ENCODE data around the gene SLC4A1.
A peak's percentile ranks its signal among the peaks of the same experiment; 100 is the strongest.

The SLC4A1 gene

GRCh38 chr17:44221862-44222111 lies 46.1 kb downstream of the SLC4A1 start:
- Histone ChIP-seq H3K9ac (ENCODE audit: low read length) (peak overlapping the region; percentile 72), H3F3A (ENCODE audit: insufficient read depth, low read length) (peaks cover 29% of the 10 kb centered on the region; the same call in 1 of the 2 replicates), H3K4me1 (ENCODE audit: low read length) (peaks cover 5% of the 10 kb centered on the region), H3K4me3 (ENCODE audit: low read length) (peak overlapping the region; percentile 86), H3K27me3 (replicated peaks; ENCODE audit: insufficient read depth, low read length) (no peaks in the 10 kb centered on the region), H3K9me2 (replicated peaks; ENCODE audit: insufficient read depth, low read length) (no peaks in the 10 kb centered on the region), H2AFZ (ENCODE audit: low read length) (peak overlapping the region; percentile 91), H3K27ac (ENCODE audit: low read length) (peak overlapping the region; percentile 65; the same call in 1 of the 2 replicates), H3K36me3 (replicated peaks; ENCODE audit: insufficient read depth, low read length) (no peaks in the 10 kb centered on the region), H3K9me3 (replicated peaks; ENCODE audit: insufficient read depth, low read length) (no peaks in the 10 kb centered on the region), H3K79me2 (ENCODE audit: low read length) (peaks cover 34% of the 10 kb centered on the region), H3K4me2 (ENCODE audit: low read depth, low read length) (peak overlapping the region; percentile 99), H4K20me1 (ENCODE audit: insufficient read depth, low read length) (no peaks in the 10 kb centered on the region)
- DNase-seq, result no peak
- TF ChIP-seq EZH2phosphoT487 (IDR thresholded peaks at IDR 0.05; ENCODE audit: low read length) (no peak), EZH2 (optimal IDR thresholded peaks at IDR 0.05; ENCODE audit: low read depth, low read length) (no peak)
- TF ChIP-seq, protein P1, sequence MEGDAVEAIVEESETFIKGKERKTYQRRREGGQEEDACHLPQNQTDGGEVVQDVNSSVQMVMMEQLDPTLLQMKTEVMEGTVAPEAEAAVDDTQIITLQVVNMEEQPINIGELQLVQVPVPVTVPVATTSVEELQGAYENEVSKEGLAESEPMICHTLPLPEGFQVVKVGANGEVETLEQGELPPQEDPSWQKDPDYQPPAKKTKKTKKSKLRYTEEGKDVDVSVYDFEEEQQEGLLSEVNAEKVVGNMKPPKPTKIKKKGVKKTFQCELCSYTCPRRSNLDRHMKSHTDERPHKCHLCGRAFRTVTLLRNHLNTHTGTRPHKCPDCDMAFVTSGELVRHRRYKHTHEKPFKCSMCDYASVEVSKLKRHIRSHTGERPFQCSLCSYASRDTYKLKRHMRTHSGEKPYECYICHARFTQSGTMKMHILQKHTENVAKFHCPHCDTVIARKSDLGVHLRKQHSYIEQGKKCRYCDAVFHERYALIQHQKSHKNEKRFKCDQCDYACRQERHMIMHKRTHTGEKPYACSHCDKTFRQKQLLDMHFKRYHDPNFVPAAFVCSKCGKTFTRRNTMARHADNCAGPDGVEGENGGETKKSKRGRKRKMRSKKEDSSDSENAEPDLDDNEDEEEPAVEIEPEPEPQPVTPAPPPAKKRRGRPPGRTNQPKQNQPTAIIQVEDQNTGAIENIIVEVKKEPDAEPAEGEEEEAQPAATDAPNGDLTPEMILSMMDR (IDR thresholded peaks at IDR 0.05; ENCODE audit: low read length), result no peak

DNA sequence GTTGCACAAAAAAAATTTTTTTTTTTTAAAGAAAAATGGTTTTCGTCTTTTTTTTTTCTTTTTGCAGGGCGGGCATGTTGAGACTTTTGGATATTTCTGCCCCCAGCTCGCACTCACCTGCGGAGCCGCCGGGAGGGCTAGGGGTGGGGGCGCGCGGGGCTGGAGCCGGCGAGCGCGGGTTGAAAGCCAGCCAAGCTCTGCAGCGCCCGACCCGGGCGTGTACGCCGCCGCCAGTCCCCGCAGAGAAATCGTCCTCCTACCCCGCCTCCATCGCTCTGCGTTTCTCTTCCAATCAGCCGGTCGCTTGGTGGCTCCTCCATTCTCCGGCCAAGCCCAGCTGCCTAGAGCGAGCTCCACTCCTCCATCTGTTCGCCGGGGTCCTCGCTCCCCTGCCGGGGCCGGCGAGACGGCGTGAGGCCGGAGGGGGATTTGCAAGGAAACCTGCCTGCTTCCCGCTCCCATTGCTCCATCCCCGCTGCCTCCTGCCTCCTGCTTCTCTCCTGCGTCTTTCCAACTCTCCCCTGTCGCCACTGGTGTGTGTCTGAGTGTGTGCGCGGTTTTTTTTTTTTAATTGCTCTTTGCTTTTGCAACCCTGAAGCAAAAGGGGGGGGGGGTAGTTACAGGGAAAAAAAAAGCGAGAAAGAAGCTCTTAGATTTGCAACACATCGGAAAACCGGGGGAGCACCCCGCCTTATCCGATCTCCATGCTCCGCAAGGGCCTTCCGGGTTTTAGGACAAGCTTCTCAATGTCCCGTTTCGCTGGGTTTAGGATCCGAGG lies 46.7 kb downstream of the SLC4A1 start:
- peak overlapping the region; percentile 99 for H3K4me2 ChIP-seq (ENCODE audit: low read depth, low read length)
- H3K36me3 ChIP-seq (replicated peaks; ENCODE audit: insufficient read depth, low read length), result 0 out of 2 replicates have a peak, but pooled peaks cover 2% of the 10 kb centered on the region
- no peaks in the 10 kb centered on the region for H4K20me1 ChIP-seq (ENCODE audit: insufficient read depth, low read length)
- peak overlapping the region; percentile 65; the same call in 1 of the 2 replicates for H3K27ac ChIP-seq (ENCODE audit: low read length)
- peaks cover 29% of the 10 kb centered on the region; the same call in 1 of the 2 replicates for H3F3A ChIP-seq (ENCODE audit: insufficient read depth, low read length)
- peak overlapping the region; percentile 91 for H2AFZ ChIP-seq (ENCODE audit: low read length)
- H3K4me1 ChIP-seq (ENCODE audit: low read length), result peaks cover 10% of the 10 kb centered on the region
- TF ChIP-seq, protein P1 (IDR thresholded peaks at IDR 0.05; ENCODE audit: low read length), result no peak
- no peaks in the 10 kb centered on the region for H3K9me3 ChIP-seq (replicated peaks; ENCODE audit: insufficient read depth, low read length)
- peak overlapping the region; percentile 72 for H3K9ac ChIP-seq (ENCODE audit: low read length)
- H3K4me3 ChIP-seq (ENCODE audit: low read length), result peak overlapping the region; percentile 86
- H3K27me3 ChIP-seq (replicated peaks; ENCODE audit: insufficient read depth, low read length), result no peaks in the 10 kb centered on the region
- peaks cover 39% of the 10 kb centered on the region for H3K79me2 ChIP-seq (ENCODE audit: low read length)
- peak; percentile 74 for DNase-seq
- H3K9me2 ChIP-seq (replicated peaks; ENCODE audit: insufficient read depth, low read length), result no peaks in the 10 kb centered on the region

- DNase-seq, result peak; percentile 60
- no peaks in the 10 kb centered on the region for H4K20me1 ChIP-seq (ENCODE audit: insufficient read depth, low read length)
- no peaks in the 10 kb centered on the region for H3K9me3 ChIP-seq (replicated peaks; ENCODE audit: insufficient read depth, low read length)
- TF ChIP-seq, protein P1 (IDR thresholded peaks at IDR 0.05; ENCODE audit: low read length), result no peak
- TF ChIP-seq EZH2phosphoT487 (IDR thresholded peaks at IDR 0.05; ENCODE audit: low read length), result no peak
- peak overlapping the region; percentile 96 for H3K4me3 ChIP-seq (ENCODE audit: low read length)
- H3F3A ChIP-seq (ENCODE audit: insufficient read depth, low read length), result peaks cover 29% of the 10 kb centered on the region; the same call in 1 of the 2 replicates
- peaks cover 10% of the 10 kb centered on the region for H3K36me3 ChIP-seq (replicated peaks; ENCODE audit: insufficient read depth, low read length)
- H3K27me3 ChIP-seq (replicated peaks; ENCODE audit: insufficient read depth, low read length), result no peaks in the 10 kb centered on the region
- no peaks in the 10 kb centered on the region for H3K9me2 ChIP-seq (replicated peaks; ENCODE audit: insufficient read depth, low read length)
- H3K9ac ChIP-seq (ENCODE audit: low read length), result peak overlapping the region; percentile 97
- H3K4me1 ChIP-seq (ENCODE audit: low read length), result peaks cover 18% of the 10 kb centered on the region
- peak overlapping the region; percentile 54; the same call in 1 of the 2 replicates for H2AFZ ChIP-seq (ENCODE audit: low read length)
- peak overlapping the region; percentile 80 for H3K27ac ChIP-seq (ENCODE audit: low read length)
- peaks cover 48% of the 10 kb centered on the region for H3K79me2 ChIP-seq (ENCODE audit: low read length)
- peak overlapping the region; percentile 99 for H3K4me2 ChIP-seq (ENCODE audit: low read depth, low read length)
Measured at GRCh38 chr17:44220213-44221083, 47.5 kb downstream of the SLC4A1 start.

Measured in MM.1S (cell line).